Measurements from ENCODE around the gene JPH4. TPM values are rescaled to one million over a fixed set of nuclear protein-coding genes. Genes with fewer than 3 reads are reported as not detected.
"Not testable (repeated sequence)": the region's sequence is repeated elsewhere in the genome, so short reads cannot be mapped to it uniquely, and the experiment has no call there.

The JPH4 gene
- total RNA-seq, 2 experiments from 2014 or later = not detected

DNA sequence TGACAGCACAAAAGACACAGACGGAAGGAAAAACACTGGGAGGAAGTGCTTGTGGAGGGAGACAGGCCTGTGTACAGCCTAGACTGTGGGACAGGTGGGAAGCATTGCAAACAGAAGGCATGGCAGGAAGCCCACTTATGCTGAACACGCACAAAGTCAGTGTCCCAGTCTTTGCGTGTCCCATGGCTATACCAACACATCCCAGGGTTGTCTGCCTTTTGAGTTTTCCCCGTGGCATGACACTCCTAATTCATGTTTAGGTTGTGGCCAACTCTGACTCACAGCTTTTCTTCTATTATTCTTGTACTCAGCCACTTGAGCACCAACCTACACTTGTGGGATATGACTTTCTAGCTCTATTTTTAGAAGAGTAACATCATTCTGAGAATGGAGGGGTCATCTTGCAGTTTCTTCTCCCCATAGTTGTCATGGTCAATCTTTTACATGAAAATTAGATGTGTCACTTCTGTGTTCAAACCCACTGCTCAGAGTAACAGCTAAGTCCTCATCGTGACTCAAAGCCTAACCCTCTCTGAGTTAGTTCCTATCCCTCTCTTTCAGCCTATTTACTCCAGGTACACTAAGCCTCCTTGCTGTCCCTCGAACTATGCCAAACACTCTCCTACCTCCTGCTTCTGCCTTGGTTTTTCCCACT lies 27.5 kb upstream of the JPH4 start:
- H3K4me3 Mint-ChIP-seq = no peak overlapping the region

DNA sequence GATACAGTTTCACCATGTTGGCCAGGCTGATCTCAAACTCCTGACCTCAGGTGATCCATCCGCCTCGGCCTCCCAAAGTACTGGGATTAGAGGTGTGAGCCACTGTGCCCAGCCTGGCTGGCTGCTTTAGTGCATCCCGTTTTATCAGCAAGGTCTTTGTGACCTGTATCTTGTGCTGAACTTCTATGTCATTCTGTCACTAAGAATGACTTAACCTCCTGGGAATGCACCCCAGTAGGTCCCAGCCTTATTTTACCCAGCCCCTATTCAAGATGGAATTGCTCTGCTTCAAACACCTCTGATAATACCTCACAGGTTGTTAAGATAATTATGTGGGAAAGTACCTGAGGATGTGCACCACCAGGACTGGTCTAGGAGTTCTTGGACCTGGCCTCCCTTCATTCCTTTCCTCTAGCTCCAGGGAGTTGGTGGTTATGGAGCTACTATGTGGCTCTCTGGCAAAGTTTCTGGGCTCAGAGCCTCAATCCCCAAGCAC lies 26.1 kb upstream of the JPH4 start:
- Mint-ChIP-seq H3K27ac (no peak overlapping the region), H3K9me3 (ENCODE audit: insufficient read depth) (peaks cover 7% of the 10 kb centered on the region), H3K4me1 (ENCODE audit: low read depth) (peaks cover 29% of the 10 kb centered on the region), H3K4me3 (no peak overlapping the region), H3K36me3 (ENCODE audit: low read depth) (peaks cover 9% of the 10 kb centered on the region), H3K27me3 (ENCODE audit: low read depth) (no peaks in the 10 kb centered on the region)
- DNase-seq (no peak), ATAC-seq (no peak)
- CTCF ChIA-PET = interaction anchor here (1.3 to 14.1 kb wide), 3 partner anchors 16 to 27 kb away, joined by 5 to 197 read pairs (median 23); no protein-coding TSS in a partner anchor
- POLR2A ChIA-PET = no interaction called here

More for the DNA sequence above, 27.5 kb upstream of the JPH4 start:
- H3K27ac Mint-ChIP-seq = peak overlapping the region; percentile 13
- H3K27me3 Mint-ChIP-seq (ENCODE audit: low read depth) = no peaks in the 10 kb centered on the region
- peaks cover 7% of the 10 kb centered on the region for H3K9me3 Mint-ChIP-seq (ENCODE audit: insufficient read depth)
- CTCF ChIA-PET = interaction anchor here (1.1 to 14.1 kb wide), 3 partner anchors 10 to 26 kb away, joined by 3 to 197 read pairs (median 23); no protein-coding TSS in a partner anchor
- DNase-seq (no peak), ATAC-seq (no peak)
- POLR2A ChIA-PET = no interaction called here
- peaks cover 42% of the 10 kb centered on the region for H3K4me1 Mint-ChIP-seq (ENCODE audit: low read depth)
- peaks cover 14% of the 10 kb centered on the region for H3K36me3 Mint-ChIP-seq (ENCODE audit: low read depth)

DNA sequence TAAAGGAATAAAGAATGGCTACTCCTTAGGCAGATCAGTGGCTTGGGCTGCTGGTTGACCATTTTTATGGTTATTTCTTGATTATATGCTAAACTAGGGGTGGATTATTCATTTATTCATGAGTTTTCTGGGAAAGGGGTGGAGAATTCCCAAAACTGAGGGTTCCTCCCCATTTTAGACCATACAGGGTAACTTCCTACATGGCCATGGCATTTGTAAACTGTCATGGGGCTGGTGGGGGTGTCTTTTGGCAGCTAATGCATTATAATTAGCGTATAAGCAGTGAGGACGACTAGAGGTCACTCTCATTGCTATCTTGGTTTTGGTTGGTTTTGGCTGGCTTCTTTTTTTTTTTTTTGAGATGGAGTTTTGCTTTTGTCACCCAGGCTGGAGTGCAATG lies 25.6 kb upstream of the JPH4 start:
- Mint-ChIP-seq H3K27me3 (ENCODE audit: low read depth) (no peaks in the 10 kb centered on the region), H3K4me3 (no peak overlapping the region), H3K9me3 (ENCODE audit: insufficient read depth) (peaks cover 5% of the 10 kb centered on the region), H3K27ac (no peak overlapping the region), H3K4me1 (ENCODE audit: low read depth) (peaks cover 23% of the 10 kb centered on the region), H3K36me3 (ENCODE audit: low read depth) (peaks cover 5% of the 10 kb centered on the region)
- ATAC-seq = no peak
- ChIA-PET CTCF (interaction anchor here (1.3 kb wide), 1 partner anchor 28 kb away, joined by 5 read pairs; no protein-coding TSS in a partner anchor), POLR2A (no interaction called here)
- DNase-seq = no peak

DNA sequence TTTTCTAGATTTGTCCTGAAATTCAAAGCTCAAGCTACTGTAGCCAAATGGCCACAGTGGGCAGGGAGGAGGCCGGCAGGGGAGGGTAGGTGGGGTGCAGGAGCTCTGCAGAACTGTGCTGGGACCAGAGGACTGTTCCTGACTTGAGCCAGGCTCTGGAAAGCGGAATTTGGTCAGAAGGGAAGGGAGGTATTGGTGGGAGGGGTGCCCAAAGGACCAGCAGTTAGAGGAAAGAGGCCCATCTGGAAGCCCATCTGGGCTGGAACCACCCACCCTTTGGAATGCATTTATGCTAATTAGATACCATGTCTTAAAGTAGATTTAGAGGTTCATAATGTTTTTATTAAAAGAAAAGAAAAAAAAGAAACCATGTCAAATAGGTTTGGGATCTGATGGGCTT lies 24.5 kb upstream of the JPH4 start:
- H3K27me3 Mint-ChIP-seq (ENCODE audit: low read depth) = no peaks in the 10 kb centered on the region
- ATAC-seq = no peak
- CTCF ChIA-PET = interaction anchor here (1.3 kb wide), 1 partner anchor 10 kb away, joined by 3 read pairs; no protein-coding TSS in a partner anchor
- POLR2A ChIA-PET = no interaction called here
- no peaks in the 10 kb centered on the region for H3K9me3 Mint-ChIP-seq (ENCODE audit: insufficient read depth)
- DNase-seq = no peak
- H3K4me1 Mint-ChIP-seq (ENCODE audit: low read depth) = peaks cover 18% of the 10 kb centered on the region
- H3K4me3 Mint-ChIP-seq = no peak overlapping the region
- no peaks in the 10 kb centered on the region for H3K36me3 Mint-ChIP-seq (ENCODE audit: low read depth)
- no peak overlapping the region for H3K27ac Mint-ChIP-seq

DNA sequence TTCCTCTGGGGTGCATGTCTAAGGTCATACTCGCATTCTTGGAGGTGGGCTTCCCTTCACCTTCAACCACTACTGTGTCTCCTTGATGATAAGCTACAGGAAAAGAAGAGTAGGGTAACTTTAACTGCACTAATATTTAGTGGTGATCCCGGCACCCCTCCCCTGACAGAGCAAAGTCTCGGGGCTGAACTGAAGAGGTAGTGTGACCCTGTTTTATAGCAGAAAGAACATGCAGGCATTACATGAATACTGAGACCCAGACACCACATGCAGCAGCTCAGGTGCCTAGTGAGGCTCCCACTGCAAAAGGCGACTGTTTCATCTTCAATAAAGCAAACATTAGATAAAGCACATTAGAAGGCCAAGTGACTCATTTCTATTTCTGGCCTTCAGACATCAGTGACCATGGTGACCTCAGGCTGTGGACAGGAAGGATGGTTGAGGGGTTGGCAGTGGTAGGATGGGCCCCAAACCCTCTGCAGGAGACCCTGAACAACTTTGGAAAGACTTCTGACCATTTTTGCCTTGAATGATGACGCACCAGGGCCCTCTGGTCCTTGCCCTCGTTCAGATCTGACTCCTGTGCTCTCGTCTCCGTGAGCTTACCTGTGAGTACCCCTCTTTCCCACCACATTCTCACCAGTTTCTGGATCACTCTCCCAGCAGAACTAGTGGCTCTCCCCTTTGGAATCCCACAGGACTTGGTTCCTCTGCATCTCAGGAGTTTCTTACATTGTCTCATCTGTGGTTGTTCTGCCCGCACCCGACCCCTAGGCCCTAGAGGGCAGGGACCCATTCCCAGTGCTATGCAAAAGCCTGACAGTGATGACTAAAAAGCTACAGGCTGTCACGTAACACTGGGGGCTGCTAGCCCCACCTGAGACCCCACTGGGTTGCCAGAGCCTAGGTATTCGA lies 23.8 kb upstream of the JPH4 start:
- H3K4me1 Mint-ChIP-seq (ENCODE audit: low read depth) = peaks cover 18% of the 10 kb centered on the region
- POLR2A ChIA-PET = no interaction called here

DNA sequence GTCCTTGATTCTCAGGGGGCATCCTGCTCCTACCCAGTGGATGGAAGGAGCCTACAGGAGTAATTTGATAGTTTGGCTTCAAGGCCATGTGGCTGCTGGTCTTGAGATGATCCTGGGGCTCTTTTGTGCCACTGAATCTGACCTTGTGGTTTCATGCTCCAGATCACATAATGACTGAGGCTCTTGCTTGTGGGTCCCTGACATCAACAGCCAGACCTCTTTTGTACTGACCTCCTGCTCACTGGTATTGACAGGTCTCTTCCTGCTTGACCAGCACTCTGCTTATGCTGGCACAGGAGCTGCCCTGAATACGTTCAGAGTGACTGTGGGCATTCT lies 23.2 kb upstream of the JPH4 start:
- Mint-ChIP-seq H3K4me1 (ENCODE audit: low read depth) (peaks cover 14% of the 10 kb centered on the region), H3K27ac (no peak overlapping the region), H3K9me3 (ENCODE audit: insufficient read depth) (no peaks in the 10 kb centered on the region), H3K27me3 (ENCODE audit: low read depth) (no peaks in the 10 kb centered on the region), H3K36me3 (ENCODE audit: low read depth) (no peaks in the 10 kb centered on the region), H3K4me3 (no peak overlapping the region)
- DNase-seq (no peak), ATAC-seq (no peak)
- ChIA-PET POLR2A (no interaction called here), CTCF (interaction anchor here (1.3 to 3.7 kb wide), 4 partner anchors 9 to 30 kb away, joined by 3 to 22 read pairs (median 8); no protein-coding TSS in a partner anchor)

More for the DNA sequence above, 23.8 kb upstream of the JPH4 start:
- H3K9me3 Mint-ChIP-seq (ENCODE audit: insufficient read depth) = no peaks in the 10 kb centered on the region
- no peak for DNase-seq
- CTCF ChIA-PET = interaction anchor here (1.3 to 3.7 kb wide), 3 partner anchors 11 to 30 kb away, joined by 3 to 22 read pairs (median 10); no protein-coding TSS in a partner anchor
- H3K4me3 Mint-ChIP-seq = no peak overlapping the region
- no peak for ATAC-seq
- no peaks in the 10 kb centered on the region for H3K27me3 Mint-ChIP-seq (ENCODE audit: low read depth)
- no peak overlapping the region for H3K27ac Mint-ChIP-seq
- H3K36me3 Mint-ChIP-seq (ENCODE audit: low read depth) = no peaks in the 10 kb centered on the region

DNA sequence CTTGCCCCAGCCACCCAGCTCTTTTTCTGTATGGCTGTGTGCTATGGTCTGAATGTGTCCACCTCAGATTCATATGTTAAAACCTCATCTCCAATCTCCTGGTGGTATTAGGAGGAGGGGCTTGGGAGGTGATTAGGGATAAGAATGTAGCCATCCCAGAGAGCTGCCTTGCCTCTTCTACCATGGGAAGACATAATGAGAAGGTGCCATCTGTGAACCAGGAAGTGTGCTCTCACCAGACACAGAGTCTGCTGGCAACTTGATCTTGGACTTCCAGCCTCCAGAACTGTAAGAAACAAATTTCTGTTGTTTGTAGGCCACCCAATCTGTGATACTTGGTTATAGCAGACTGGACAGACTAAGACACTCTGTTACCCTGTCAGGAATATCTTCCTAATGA lies 22.8 kb upstream of the JPH4 start:
- no peaks in the 10 kb centered on the region for H3K9me3 Mint-ChIP-seq (ENCODE audit: insufficient read depth)
- no peak overlapping the region for H3K4me3 Mint-ChIP-seq
- no peaks in the 10 kb centered on the region for H3K36me3 Mint-ChIP-seq (ENCODE audit: low read depth)
- H3K27me3 Mint-ChIP-seq (ENCODE audit: low read depth) = no peaks in the 10 kb centered on the region
- no peak for DNase-seq
- ChIA-PET CTCF (interaction anchor here (1.3 to 3.7 kb wide), 3 partner anchors 9 to 31 kb away, joined by 6 to 22 read pairs (median 10); no protein-coding TSS in a partner anchor), POLR2A (no interaction called here)
- H3K4me1 Mint-ChIP-seq (ENCODE audit: low read depth) = peaks cover 11% of the 10 kb centered on the region
- no peak overlapping the region for H3K27ac Mint-ChIP-seq
- ATAC-seq = no peak

DNA sequence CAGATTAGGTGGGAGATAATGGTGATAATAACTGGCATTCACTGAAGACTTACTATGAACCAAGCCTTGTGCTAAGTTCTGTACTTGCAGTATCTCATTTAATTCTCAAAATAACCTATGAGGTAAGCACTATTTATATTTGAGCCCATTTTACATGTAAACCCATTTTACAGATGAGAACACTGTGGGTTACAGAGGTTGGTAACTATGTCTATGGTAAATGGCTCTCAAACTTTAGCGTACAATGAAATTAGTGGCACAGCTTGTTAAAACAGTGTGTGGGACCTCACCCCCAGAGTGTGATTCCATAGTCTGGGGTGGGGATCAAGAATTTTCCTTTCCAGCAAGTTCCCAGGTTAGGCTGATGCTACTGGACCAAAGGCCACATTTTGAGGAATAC lies 22.2 kb upstream of the JPH4 start:
- peaks cover 4% of the 10 kb centered on the region for H3K4me1 Mint-ChIP-seq (ENCODE audit: low read depth)
- no peak overlapping the region for H3K27ac Mint-ChIP-seq
- CTCF ChIA-PET = interaction anchor here (1.3 to 3.7 kb wide), 3 partner anchors 10 to 31 kb away, joined by 6 to 22 read pairs (median 10); no protein-coding TSS in a partner anchor
- H3K9me3 Mint-ChIP-seq (ENCODE audit: insufficient read depth) = no peaks in the 10 kb centered on the region
- ATAC-seq (no peak), DNase-seq (no peak)
- H3K4me3 Mint-ChIP-seq = no peak overlapping the region
- no peaks in the 10 kb centered on the region for H3K27me3 Mint-ChIP-seq (ENCODE audit: low read depth)
- no peaks in the 10 kb centered on the region for H3K36me3 Mint-ChIP-seq (ENCODE audit: low read depth)
- POLR2A ChIA-PET = no interaction called here

DNA sequence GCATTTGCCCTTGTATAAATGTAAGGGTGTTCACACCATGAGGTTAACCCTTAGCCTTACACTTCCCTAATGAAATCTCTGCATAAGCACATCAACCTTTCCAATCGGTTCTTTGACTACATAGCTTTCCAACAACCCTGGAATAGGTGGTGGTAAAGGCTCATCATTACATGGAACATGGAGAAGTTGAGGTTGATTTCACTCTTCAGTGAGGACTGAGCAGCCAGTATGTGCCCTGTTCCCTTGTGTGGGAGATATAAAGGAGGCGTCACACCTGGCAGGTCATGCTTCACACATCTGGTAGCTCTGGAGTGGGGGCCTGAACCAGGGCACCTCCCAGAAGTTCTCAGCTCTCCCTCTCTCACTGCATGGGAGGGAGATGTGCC lies 21.7 kb upstream of the JPH4 start:
- DNase-seq (no peak), ATAC-seq (no peak)
- Mint-ChIP-seq H3K4me1 (ENCODE audit: low read depth) (no peaks in the 10 kb centered on the region), H3K9me3 (ENCODE audit: insufficient read depth) (no peaks in the 10 kb centered on the region), H3K36me3 (ENCODE audit: low read depth) (no peaks in the 10 kb centered on the region), H3K27me3 (ENCODE audit: low read depth) (no peaks in the 10 kb centered on the region), H3K4me3 (no peak overlapping the region), H3K27ac (no peak overlapping the region)
- CTCF ChIA-PET = interaction anchor here (1.3 to 3.7 kb wide), 3 partner anchors 10 to 32 kb away, joined by 6 to 22 read pairs (median 10); no protein-coding TSS in a partner anchor
- POLR2A ChIA-PET = interaction anchor here (1.0 kb wide), 1 partner anchor 34 kb away, joined by 3 read pairs; no protein-coding TSS in a partner anchor

DNA sequence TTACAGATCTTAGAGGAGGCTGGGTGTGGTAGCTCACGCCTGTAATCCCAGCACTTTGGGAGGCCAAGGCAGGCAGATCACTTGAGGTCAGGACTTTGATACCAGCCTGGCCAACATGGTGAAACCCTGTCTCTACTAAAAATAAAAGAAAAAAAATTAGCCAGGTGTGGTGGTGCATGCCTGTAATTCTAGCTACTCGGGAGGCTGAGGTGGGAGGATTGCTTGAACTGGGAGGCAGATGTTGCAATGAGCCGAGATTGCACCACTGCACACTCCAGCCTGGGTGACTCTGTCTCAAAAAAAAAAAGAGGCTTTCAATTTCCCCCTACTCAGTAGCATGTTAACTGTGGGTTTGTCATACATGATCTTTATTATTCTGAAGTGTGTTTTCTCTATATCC lies 15.6 kb upstream of the JPH4 start:
- not testable (repeated sequence) for H3K4me1 Mint-ChIP-seq (ENCODE audit: low read depth); H3K27me3 Mint-ChIP-seq (ENCODE audit: low read depth); ATAC-seq; H3K4me3 Mint-ChIP-seq; H3K36me3 Mint-ChIP-seq (ENCODE audit: low read depth); H3K27ac Mint-ChIP-seq; DNase-seq; H3K9me3 Mint-ChIP-seq (ENCODE audit: insufficient read depth)
- POLR2A ChIA-PET = interaction anchor here (1.0 kb wide), 1 partner anchor 36 kb away, joined by 3 read pairs; no protein-coding TSS in a partner anchor
- CTCF ChIA-PET = interaction anchor here (3.0 kb wide), 1 partner anchor 38 kb away, joined by 16 read pairs; no protein-coding TSS in a partner anchor

DNA sequence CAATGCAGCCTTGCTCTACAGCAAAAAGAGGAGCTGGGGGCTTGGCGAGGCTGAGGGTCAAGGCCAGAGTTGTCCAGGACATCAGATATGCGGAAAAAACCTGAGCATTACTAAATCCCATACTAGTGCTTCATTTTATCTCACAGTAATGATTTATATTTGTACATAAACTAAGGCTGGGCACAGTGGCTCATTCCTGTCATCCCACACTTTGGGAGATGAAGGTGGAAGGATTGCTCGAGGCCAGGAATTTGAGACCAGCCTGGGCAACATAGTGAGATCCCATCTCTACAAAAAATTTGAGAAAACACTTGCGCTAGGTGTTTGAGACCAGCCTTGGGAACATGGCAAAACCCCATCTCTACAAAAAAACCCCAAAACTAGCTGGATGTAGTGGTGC lies 11.6 kb upstream of the JPH4 start:
- H3K27me3 Mint-ChIP-seq (ENCODE audit: low read depth) = peaks cover 15% of the 10 kb centered on the region
- H3K9me3 Mint-ChIP-seq (ENCODE audit: insufficient read depth) = no peaks in the 10 kb centered on the region
- H3K36me3 Mint-ChIP-seq (ENCODE audit: low read depth) = no peaks in the 10 kb centered on the region
- H3K4me3 Mint-ChIP-seq = no peak overlapping the region
- DNase-seq (no peak), ATAC-seq (no peak)
- H3K27ac Mint-ChIP-seq = no peak overlapping the region
- ChIA-PET CTCF (interaction anchor here (1.2 to 3.8 kb wide), 7 partner anchors 10 to 340 kb away, joined by 3 to 110 read pairs (median 22); partner anchors contain the start of gene DHRS2), POLR2A (no interaction called here)
- H3K4me1 Mint-ChIP-seq (ENCODE audit: low read depth) = peaks cover 11% of the 10 kb centered on the region

All from activated CD8-positive, alpha-beta T cell treated with anti-CD3 and anti-CD28 coated beads, Interleukin-2, amount 10 ng/mL, durations not matched to agents 7 days and 5 days (primary cell).